Smooth muscle cell (in vitro differentiated cells): ENCODE data around the gene NR6A1. TPM values are rescaled to one million over a fixed set of nuclear protein-coding genes. Genes with fewer than 3 reads are reported as not detected.

Experiments used
- DNase-seq: peaks from one replicate; lab custom pipeline; 2025; ENCODE audit not compliant: unreplicated experiment; lab: John Stamatoyannopoulos, UW
- H2AFZ ChIP-seq: fragments of 200-600 bp; sonication (generic); 2 replicates; pipeline ENCODE4 v1.6.0; 2016; ENCODE audit warnings: antibody characterized with exemption, low read depth, mild to moderate bottlenecking
- H3F3A ChIP-seq: fragments of 200-600 bp; sonication (generic); 2 replicates; pipeline ENCODE4 v1.6.0; 2017; ENCODE audit warnings: antibody characterized with exemption, low read depth
- H3K27ac ChIP-seq: fragments of 200-600 bp; sonication (generic); 2 replicates; pipeline ENCODE4 v1.5.1; 2016; ENCODE audit warnings: low read depth, mild to moderate bottlenecking
- H3K27me3 ChIP-seq: fragments of 200-600 bp; sonication (generic); 2 replicates; pipeline ENCODE4 v1.6.1; 2016; ENCODE audit warnings: low read depth, mild to moderate bottlenecking
- H3K36me3 ChIP-seq: fragments of 200-600 bp; sonication (generic); 2 replicates; pipeline ENCODE4 v1.5.1; 2016; ENCODE audit warnings: low read depth
- H3K4me1 ChIP-seq: fragments of 200-600 bp; sonication (generic); 2 replicates; pipeline ENCODE4 v1.5.1; 2016; ENCODE audit warnings: low read depth
- H3K4me2 ChIP-seq: fragments of 200-600 bp; sonication (generic); 2 replicates; pipeline ENCODE4 v1.6.0; 2016; ENCODE audit warnings: mild to moderate bottlenecking
- H3K4me3 ChIP-seq: fragments of 200-600 bp; sonication (generic); 2 replicates; pipeline ENCODE4 v1.5.1; 2016; ENCODE audit warnings: mild to moderate bottlenecking
- H3K79me2 ChIP-seq: fragments of 200-600 bp; sonication (generic); 2 replicates; pipeline ENCODE4 v1.6.0; 2016; ENCODE audit warnings: low read depth, mild to moderate bottlenecking
- H3K9ac ChIP-seq: fragments of 200-600 bp; sonication (generic); 2 replicates; pipeline ENCODE4 v1.6.0; 2016; ENCODE audit warnings: low read depth
- H3K9me3 ChIP-seq: fragments of 200-600 bp; sonication (generic); replicated peaks from 2 replicates; pipeline ENCODE4 v1.5.1; 2016; ENCODE audit warnings: low read depth
- H4K20me1 ChIP-seq: fragments of 200-600 bp; sonication (generic); 2 replicates; pipeline ENCODE4 v1.6.0; 2016; ENCODE audit warnings: low read depth
- WGBS: methylation state at CpG from one replicate; pipeline ENCODE4 v1.1.7; 2016; ENCODE audit warnings: low lambda C conversion rate; 5-methylcytosine and 5-hydroxymethylcytosine counted together
- polyA plus RNA-seq: library from polyadenylated mRNA; unstranded; fragments of >200 nt; fragmentation: Nextera tagmentation; extraction: Ambion mirVana; gene quantifications from 2 replicates; pipeline ENCODE4 v1.2.1, GENCODE V29; 2016
- total RNA-seq: library from RNA; depleted of rRNA; stranded (reverse); fragments of >200 nt; gene quantifications from 2 replicates; pipeline ENCODE4 v1.2.3, GENCODE V29; 2014
- TF ChIP-seq, protein P1 (sequence below): fragments of 200-600 bp; sonication (generic); IDR thresholded peaks from 2 replicates; pipeline ENCODE4 v1.5.1; 2017; ENCODE audit warnings: borderline replicate concordance, mild to moderate bottlenecking, antibody characterized with exemption; ENCODE audit not compliant: insufficient read depth, poor library complexity, severe bottlenecking

Gene NR6A1
- total and polyA plus RNA-seq, 2 experiments from 2014 or later, result 0.17 to 0.31 TPM

DNA sequence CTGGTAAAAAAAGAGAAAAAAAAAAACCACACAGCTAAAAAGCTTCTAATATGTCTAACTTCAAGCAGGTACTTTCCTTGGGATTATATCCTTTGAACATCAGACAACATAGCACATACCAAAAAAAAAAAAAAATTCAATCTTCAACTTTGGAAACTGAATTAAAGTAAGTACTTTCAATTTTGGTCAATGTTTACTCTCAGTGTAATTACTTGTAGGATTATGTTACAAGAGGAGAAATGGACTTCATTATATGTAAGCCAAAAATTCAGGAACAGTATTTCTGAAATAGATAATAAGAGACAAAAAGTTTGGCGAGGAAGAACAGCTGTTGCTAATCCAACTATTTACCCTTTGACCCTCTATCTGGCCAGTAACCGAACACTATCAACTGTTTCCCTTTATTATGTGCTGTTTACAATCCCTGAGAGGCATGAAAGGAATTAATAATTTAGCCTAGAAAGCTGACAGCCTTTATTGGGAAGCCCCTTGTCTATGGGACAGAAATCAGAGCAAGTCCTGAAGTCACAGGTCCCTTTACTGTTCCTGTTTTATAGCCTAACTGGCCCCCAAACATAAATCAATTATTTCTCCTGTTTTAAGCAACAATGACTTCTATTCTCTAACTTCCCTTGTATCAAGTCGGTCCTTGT, 46.6 kb downstream of the NR6A1 start:
- no peaks in the 10 kb centered on the region for H4K20me1 ChIP-seq
- H3K27ac ChIP-seq, result no peak overlapping the region
- H3K4me3 ChIP-seq, result no peak overlapping the region
- TF ChIP-seq, protein P1, sequence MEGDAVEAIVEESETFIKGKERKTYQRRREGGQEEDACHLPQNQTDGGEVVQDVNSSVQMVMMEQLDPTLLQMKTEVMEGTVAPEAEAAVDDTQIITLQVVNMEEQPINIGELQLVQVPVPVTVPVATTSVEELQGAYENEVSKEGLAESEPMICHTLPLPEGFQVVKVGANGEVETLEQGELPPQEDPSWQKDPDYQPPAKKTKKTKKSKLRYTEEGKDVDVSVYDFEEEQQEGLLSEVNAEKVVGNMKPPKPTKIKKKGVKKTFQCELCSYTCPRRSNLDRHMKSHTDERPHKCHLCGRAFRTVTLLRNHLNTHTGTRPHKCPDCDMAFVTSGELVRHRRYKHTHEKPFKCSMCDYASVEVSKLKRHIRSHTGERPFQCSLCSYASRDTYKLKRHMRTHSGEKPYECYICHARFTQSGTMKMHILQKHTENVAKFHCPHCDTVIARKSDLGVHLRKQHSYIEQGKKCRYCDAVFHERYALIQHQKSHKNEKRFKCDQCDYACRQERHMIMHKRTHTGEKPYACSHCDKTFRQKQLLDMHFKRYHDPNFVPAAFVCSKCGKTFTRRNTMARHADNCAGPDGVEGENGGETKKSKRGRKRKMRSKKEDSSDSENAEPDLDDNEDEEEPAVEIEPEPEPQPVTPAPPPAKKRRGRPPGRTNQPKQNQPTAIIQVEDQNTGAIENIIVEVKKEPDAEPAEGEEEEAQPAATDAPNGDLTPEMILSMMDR, result no peak
- H3K9ac ChIP-seq, result no peak overlapping the region
- H3K9me3 ChIP-seq, result no peaks in the 10 kb centered on the region
- no peak overlapping the region for H3K4me2 ChIP-seq
- no peak overlapping the region for H2AFZ ChIP-seq
- peaks cover 7% of the 10 kb centered on the region for H3K4me1 ChIP-seq
- 42% methylated on average over 3 of the region's 3 CpGs for WGBS
- DNase-seq, result no peak
- no peaks in the 10 kb centered on the region for H3K36me3 ChIP-seq
- peaks cover 8% of the 10 kb centered on the region for H3F3A ChIP-seq
- no peaks in the 10 kb centered on the region for H3K27me3 ChIP-seq
- H3K79me2 ChIP-seq, result no peaks in the 10 kb centered on the region

DNA sequence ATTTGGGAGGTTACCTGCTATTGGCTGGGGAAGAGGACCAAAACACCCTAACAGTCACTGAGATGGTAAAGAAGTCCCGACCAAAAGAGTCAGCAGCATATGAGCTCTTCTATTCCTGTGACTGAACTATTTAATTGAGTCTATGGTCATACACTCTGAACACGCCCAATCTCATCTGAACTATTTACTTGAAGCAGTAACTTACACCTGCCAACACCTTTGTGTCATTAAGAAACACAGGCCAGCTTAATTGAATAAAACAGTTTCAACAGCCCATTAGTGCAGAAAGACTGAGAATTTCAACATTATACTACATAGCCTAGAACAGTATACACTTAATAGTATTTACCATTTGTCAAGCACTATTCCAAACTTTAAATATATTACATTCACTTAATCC, 47.8 kb downstream of the NR6A1 start:
- H3K36me3 ChIP-seq, result no peaks in the 10 kb centered on the region
- H3F3A ChIP-seq, result peaks cover 8% of the 10 kb centered on the region
- TF ChIP-seq, protein P1, result no peak
- WGBS, result 84% methylated on average over 2 of the region's 2 CpGs
- peaks cover 7% of the 10 kb centered on the region for H3K4me1 ChIP-seq
- H3K79me2 ChIP-seq, result no peaks in the 10 kb centered on the region
- H3K9me3 ChIP-seq, result no peaks in the 10 kb centered on the region
- no peak overlapping the region for H3K4me3 ChIP-seq
- no peak overlapping the region for H3K27ac ChIP-seq
- no peak overlapping the region for H2AFZ ChIP-seq
- H3K9ac ChIP-seq, result no peak overlapping the region
- DNase-seq, result no peak
- H3K4me2 ChIP-seq, result no peak overlapping the region
- no peaks in the 10 kb centered on the region for H4K20me1 ChIP-seq
- no peaks in the 10 kb centered on the region for H3K27me3 ChIP-seq

DNA sequence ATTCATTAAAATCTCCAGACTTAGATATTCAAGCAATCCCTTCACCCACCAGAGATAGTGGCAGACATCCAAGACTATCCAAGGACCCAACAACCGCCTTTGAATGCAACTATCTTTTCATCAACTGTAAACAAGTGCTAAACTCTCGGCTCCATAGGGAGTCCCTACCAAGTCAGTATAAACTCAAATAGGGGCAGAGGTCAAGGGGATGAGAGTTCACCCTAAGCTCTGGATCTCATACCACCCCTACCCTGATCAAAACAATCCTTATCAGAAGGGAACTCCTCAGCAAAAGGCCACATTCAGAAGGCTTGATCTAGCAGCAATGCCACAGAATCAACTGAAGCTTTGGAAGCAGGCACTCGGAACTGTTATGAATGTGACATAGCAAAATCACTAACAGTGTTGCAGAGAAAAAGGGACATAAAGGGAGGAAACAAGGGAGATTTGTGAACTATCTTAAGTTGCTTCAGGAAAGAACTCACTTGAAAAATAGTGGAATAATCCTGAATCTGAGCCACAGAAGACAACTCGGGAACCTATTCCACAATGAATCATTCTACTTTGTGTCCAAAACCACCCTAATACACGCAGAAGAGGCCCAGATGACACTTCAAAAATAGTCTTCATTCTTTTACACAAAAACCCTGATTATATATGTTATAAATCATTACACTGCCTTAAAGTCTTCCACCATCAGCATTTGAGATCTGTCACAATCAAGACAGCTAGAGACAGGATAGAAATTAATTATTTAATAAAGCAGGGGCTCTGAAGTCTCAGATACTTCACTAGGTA, 49.8 kb downstream of the NR6A1 start:
- H3K36me3 ChIP-seq, result no peaks in the 10 kb centered on the region
- H2AFZ ChIP-seq, result peak overlapping the region; percentile 17
- H3F3A ChIP-seq, result peaks cover 8% of the 10 kb centered on the region
- H3K9ac ChIP-seq, result peak overlapping the region; percentile 7
- H3K27ac ChIP-seq, result peak overlapping the region; percentile 82
- peak overlapping the region; percentile 81 for H3K4me2 ChIP-seq
- peak overlapping the region; percentile 14 for H3K4me3 ChIP-seq
- no peaks in the 10 kb centered on the region for H4K20me1 ChIP-seq
- TF ChIP-seq, protein P1, result no peak
- H3K4me1 ChIP-seq, result peaks cover 7% of the 10 kb centered on the region
- H3K79me2 ChIP-seq, result no peaks in the 10 kb centered on the region
- 21% methylated on average over 5 of the region's 5 CpGs for WGBS
- no peak for DNase-seq
- H3K9me3 ChIP-seq, result no peaks in the 10 kb centered on the region
- H3K27me3 ChIP-seq, result no peaks in the 10 kb centered on the region
